ENCODE data around the gene AK9.

DNA sequence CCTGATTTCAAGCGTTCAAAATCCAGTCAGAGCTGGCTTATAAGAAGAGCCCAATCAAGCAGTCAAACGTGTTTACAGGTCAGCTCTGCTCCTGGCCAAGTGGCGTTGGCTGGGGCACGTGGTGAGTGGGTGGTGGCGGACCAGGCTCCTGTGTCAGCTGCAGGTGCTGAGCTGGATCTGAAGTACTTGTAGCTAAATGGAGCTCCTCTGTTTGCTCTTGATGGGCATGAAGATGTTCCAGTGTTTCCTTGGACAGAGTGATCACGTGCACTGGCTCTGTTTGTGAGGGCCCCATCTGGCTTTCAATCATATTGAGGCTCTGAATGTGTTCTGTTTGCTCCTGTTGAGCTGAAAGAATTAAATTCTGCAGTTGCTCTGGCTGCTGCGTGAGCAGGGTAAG is 225.2 kb downstream of the AK9 start:
- TF ChIP-seq, protein P1, sequence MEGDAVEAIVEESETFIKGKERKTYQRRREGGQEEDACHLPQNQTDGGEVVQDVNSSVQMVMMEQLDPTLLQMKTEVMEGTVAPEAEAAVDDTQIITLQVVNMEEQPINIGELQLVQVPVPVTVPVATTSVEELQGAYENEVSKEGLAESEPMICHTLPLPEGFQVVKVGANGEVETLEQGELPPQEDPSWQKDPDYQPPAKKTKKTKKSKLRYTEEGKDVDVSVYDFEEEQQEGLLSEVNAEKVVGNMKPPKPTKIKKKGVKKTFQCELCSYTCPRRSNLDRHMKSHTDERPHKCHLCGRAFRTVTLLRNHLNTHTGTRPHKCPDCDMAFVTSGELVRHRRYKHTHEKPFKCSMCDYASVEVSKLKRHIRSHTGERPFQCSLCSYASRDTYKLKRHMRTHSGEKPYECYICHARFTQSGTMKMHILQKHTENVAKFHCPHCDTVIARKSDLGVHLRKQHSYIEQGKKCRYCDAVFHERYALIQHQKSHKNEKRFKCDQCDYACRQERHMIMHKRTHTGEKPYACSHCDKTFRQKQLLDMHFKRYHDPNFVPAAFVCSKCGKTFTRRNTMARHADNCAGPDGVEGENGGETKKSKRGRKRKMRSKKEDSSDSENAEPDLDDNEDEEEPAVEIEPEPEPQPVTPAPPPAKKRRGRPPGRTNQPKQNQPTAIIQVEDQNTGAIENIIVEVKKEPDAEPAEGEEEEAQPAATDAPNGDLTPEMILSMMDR (IDR thresholded peaks at IDR 0.05; ENCODE audit: poor library complexity) = no peak
- TF ChIP-seq EZH2phosphoT487 (IDR thresholded peaks at IDR 0.05; ENCODE audit: low read depth, severe bottlenecking, unreplicated experiment) = no peak

Measured in hepatocyte (in vitro differentiated cells).